Measurements from ENCODE around the gene PAOX.

GRCh38 chr10:133347710-133348517, 31.1 kb upstream of the PAOX start:
- TF ChIP-seq CTCF (IDR thresholded peaks at IDR 0.05) (no peak), POLR2A (IDR thresholded peaks at IDR 0.05) (no peak), POLR2AphosphoS5 (IDR thresholded peaks at IDR 0.05) (no peak), EP300 (IDR thresholded peaks at IDR 0.05) (no peak)
